K562 (cell line): Measurements from ENCODE around the gene DAGLB. TPM values are rescaled to one million over a fixed set of nuclear protein-coding genes. Genes with fewer than 3 reads are reported as not detected.

Source experiments
- ADNP ChIP-seq: fragments of 200-800 bp; sonication (Bioruptor generic); IDR thresholded peaks from 2 replicates; pipeline ENCODE4 v1.6.1; 2016; ENCODE audit warnings: missing genetic modification characterization, missing compliant biosample characterization
- ATF2 ChIP-seq: sonication (generic); formaldehyde crosslinking; IDR thresholded peaks from 2 replicates; pipeline ENCODE4 v1.8.1; 2022; ENCODE audit warnings: missing genetic modification reagents
- CREB1 ChIP-seq, 2 experiments: sonication (generic) in 1 of 2; formaldehyde crosslinking in 1 of 2; IDR thresholded peaks; 2 replicates each; pipeline versions ENCODE4 v1.6.1 to v1.8.0; 2012 to 2022; ENCODE audit warnings: inconsistent platforms in 1 of 2, mild to moderate bottlenecking in 1 of 2, missing genetic modification reagents in 1 of 2, moderate library complexity in 1 of 2
- EGR1 ChIP-seq: fragments of 450-650 bp; conservative IDR thresholded peaks from 2 replicates; pipeline ENCODE4 v1.6.1; 2017; ENCODE audit warnings: mild to moderate bottlenecking
- ETS1 ChIP-seq: conservative IDR thresholded peaks from 2 replicates; pipeline ENCODE4 v1.6.1; 2011; ENCODE audit warnings: low read depth, mild to moderate bottlenecking, low read length; ENCODE audit not compliant: control insufficient read depth
- HINFP ChIP-seq: fragments of 450-650 bp; conservative IDR thresholded peaks from 2 replicates; pipeline ENCODE4 v1.6.1; 2016; ENCODE audit warnings: missing genetic modification characterization, low read depth, mild to moderate bottlenecking, control low read depth, missing compliant biosample characterization
- HNRNPUL1 ChIP-seq: fragments of 200-400 bp; formaldehyde crosslinking; IDR thresholded peaks from 2 replicates; pipeline ENCODE4 v1.6.1; 2017; ENCODE audit warnings: low read length
- KAT2B ChIP-seq: IDR thresholded peaks from one replicate; pipeline ENCODE4 v1.6.1; 2012; ENCODE audit warnings: low read depth, mild to moderate bottlenecking, control low read depth, inconsistent platforms, low read length, moderate library complexity
- MBD2 ChIP-seq: sonication (generic); IDR thresholded peaks from 2 replicates; pipeline ENCODE4 v1.6.1; 2016; ENCODE audit warnings: low read depth, borderline replicate concordance
- MXI1 ChIP-seq: IDR thresholded peaks from 2 replicates; pipeline ENCODE4 v1.6.1; 2011; ENCODE audit warnings: low read depth, mild to moderate bottlenecking, improper control_type of control experiment, low read length
- NFATC3 ChIP-seq: fragments of 450-650 bp; IDR thresholded peaks from 2 replicates; pipeline ENCODE4 v1.6.1; 2017; ENCODE audit warnings: mild to moderate bottlenecking
- PATZ1 ChIP-seq: fragments of 250-450 bp; sonication (Bioruptor Pico); IDR thresholded peaks from 2 replicates; pipeline ENCODE4 v1.5.0; 2020; ENCODE audit warnings: mild to moderate bottlenecking, borderline replicate concordance
- POLR2B ChIP-seq: fragments of 450-650 bp; IDR thresholded peaks from 2 replicates; pipeline ENCODE4 v1.6.1; 2018; ENCODE audit warnings: low read depth; ENCODE audit not compliant: partially characterized antibody
- SMAD4 ChIP-seq: fragments of 250-450 bp; sonication (Bioruptor Pico); conservative IDR thresholded peaks from 2 replicates; pipeline ENCODE4 v1.8.0; 2021; ENCODE audit warnings: inconsistent platforms, mild to moderate bottlenecking, moderate library complexity
- SNRNP70 ChIP-seq: fragments of 200-400 bp; formaldehyde crosslinking; optimal IDR thresholded peaks from 2 replicates; pipeline ENCODE3; 2017; ENCODE audit warnings: low read depth, low read length
- THRA ChIP-seq: fragments of 450-650 bp; IDR thresholded peaks from 2 replicates; pipeline ENCODE4 v1.6.1; 2017; ENCODE audit warnings: mild to moderate bottlenecking, moderate library complexity
- USF1 ChIP-seq: sonication (generic); formaldehyde crosslinking; IDR thresholded peaks from 2 replicates; pipeline ENCODE4 v1.9.0; 2022; ENCODE audit warnings: mild to moderate bottlenecking, missing genetic modification reagents
- ZNF277 ChIP-seq: fragments of 250-450 bp; sonication (Bioruptor Pico); IDR thresholded peaks from 2 replicates; pipeline ENCODE4 v1.8.0; 2022; ENCODE audit warnings: inconsistent platforms, mild to moderate bottlenecking, moderate library complexity, borderline replicate concordance
- polyA plus RNA-seq, 8 experiments: library from polyadenylated mRNA; depleted of rRNA in 4 of 8; stranded (reverse) in 5 of 8; unstranded in 3 of 8; fragments of >200 nt; fragmentation: Nextera tagmentation in 2 of 8; fragmentation: Illumina TruSeq in 1 of 8; extraction: Ambion mirVana in 2 of 8; extraction: Trizol in 1 of 8; gene quantifications; 2 replicates each; pipeline versions ENCODE4 v1.2.1 to v1.2.3, GENCODE V29; 2011 to 2014; ENCODE audit warnings: inconsistent platforms in 1 of 8, missing spikeins in 1 of 8
- total RNA-seq, 7 experiments: library from RNA; depleted of rRNA in 6 of 7; stranded (reverse); fragments of >200 nt in 6 of 7; fragmentation: Illumina TruSeq in 2 of 7; extraction: Trizol in 2 of 7; gene quantifications; 2 replicates each; pipeline versions ENCODE4 v1.2.1 to v1.2.3, GENCODE V29; 2011 to 2021; ENCODE audit warnings: low replicate concordance in 1 of 7

Gene DAGLB
- total and polyA plus RNA-seq, 9 of the 15 experiments (the other 6 are each of a cell fraction or from before 2014, with no cell fraction given): 0.92 to 16.4 (median 9.3) TPM

GRCh38 chr7:6393667-6394056 is 54.1 kb downstream of the DAGLB start (continued):
- no peak for TF ChIP-seq ZNF277 (CRISPR knock-in tag)
- no peak for TF ChIP-seq MXI1
- TF ChIP-seq EGR1: no peak
- no peak for TF ChIP-seq HINFP (tag)
- TF ChIP-seq NFATC3: no peak
- no peak for TF ChIP-seq SNRNP70
- TF ChIP-seq PATZ1: no peak
- no peak for TF ChIP-seq POLR2B
- TF ChIP-seq HNRNPUL1: no peak
- no peak for TF ChIP-seq USF1 (CRISPR knock-in tag)
- TF ChIP-seq KAT2B: no peak
- no peak for TF ChIP-seq CREB1 (IDR thresholded peaks at IDR 0.05)
- TF ChIP-seq CREB1 (CRISPR knock-in tag; IDR thresholded peaks at IDR 0.05): peak; percentile 15; the same call in 1 of the 2 replicates
- TF ChIP-seq ETS1: no peak
- TF ChIP-seq ATF2 (CRISPR knock-in tag): no peak
- no peak for TF ChIP-seq MBD2
- TF ChIP-seq SMAD4: peak; percentile 64
- TF ChIP-seq THRA: no peak
- TF ChIP-seq ADNP: no peak
